Ecto neural progenitor cell (in vitro differentiated cells): ENCODE measurements around the gene SLC9A4.
"Not testable (repeated sequence)": the region's sequence is repeated elsewhere in the genome, so short reads cannot be mapped to it uniquely, and the experiment has no call there.

Source experiments
- DNase-seq: peaks from one replicate; pipeline ENCODE4 v3.0.0-alpha.2; 2018; ENCODE audit warnings: low spot score

Gene SLC9A4

DNA sequence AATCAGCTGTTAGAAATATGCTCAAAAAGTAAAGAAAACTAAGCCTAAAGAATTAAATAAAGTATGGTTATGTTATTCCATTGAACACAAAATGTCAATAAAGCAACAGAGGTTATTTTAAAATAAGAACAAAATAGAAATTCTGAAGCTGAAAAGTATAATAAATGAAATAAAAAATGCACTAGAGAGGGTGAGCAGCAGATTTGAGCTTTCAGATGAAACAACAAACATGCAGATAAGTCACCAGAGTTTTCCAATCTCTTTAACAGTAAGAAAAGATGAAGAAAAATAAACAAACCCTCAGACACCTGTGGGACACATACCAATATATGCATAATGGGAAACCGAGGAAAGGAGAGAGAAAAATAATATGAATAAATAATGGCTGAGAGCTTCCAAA is 76.0 kb downstream of the SLC9A4 start:
- DNase-seq = no peak

DNA sequence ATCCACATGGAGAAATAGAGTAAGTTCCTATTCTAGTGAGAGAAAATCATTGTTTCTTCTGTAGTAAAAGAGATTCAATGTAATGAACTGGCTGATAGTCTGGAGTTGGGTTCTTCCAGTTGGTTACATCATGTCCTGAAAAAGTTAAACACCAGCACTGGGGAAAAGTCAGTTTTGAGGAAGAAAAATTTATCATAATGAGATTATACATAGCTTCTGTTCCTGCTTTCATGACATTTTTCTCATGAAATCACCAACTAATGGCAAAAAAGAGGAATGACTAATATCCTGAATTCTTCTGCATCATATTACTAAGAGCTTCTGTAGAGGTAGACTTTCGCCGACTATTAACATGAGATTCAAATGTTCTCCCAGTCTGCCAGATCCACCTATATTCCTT is 77.1 kb downstream of the SLC9A4 start:
- DNase-seq = no peak

DNA sequence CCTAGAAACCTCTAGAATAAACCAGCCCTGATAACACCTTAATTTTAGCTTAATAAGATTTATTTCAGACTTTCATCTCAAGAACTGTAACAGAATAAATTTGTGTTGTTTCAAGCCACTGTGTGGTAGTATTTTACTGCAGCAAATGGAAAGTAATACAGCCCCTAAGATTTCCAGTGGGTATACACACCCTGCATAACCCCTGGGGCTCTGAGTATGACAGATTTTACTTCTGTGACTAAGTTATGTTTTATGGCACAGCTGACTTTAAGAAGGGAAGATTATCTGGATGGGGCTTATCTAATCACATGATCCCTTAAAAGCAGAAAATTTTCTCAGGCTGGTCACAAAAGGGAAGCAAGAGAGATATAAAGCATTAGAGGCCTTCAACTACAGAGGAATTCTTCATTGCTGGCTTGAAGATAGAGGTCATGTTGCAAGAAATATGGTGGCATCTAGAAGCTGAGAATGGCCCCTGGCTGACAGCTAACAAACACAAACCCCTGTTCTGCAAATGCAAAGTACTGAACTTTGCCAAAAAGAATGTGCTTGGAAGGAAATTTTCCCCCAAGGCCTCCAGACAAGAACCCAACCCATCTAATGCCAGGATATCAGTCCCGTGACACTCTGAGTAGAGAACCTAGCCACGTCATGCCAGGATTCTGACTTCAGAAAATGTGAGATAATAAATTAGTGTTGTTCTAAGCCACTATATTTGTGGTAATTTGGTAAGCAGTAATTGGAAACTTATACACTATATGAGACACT is 78.5 kb downstream of the SLC9A4 start:
- no peak for DNase-seq

GRCh38 chr2:102553601-102554000 is 80.6 kb downstream of the SLC9A4 start:
- no peak for DNase-seq

DNA sequence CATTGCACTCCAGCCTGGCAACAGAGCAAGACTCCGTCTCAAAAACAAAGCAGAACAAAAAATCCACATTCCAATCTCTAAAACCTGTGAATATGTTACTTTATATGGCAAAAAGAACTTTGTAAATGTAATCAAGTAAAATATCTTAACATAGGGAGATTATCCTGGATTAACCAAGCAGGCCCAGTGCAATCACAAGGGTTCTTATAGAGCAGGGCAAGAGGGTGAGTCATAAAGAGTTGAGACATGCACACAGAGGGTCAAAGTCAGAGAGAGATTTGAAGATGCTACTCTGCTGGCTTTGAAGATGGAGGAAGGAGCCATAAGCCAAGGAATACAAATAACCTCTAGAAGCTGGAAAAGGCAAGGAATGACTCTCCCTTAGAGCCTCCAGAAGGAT is 85.4 kb downstream of the SLC9A4 start:
- no peak for DNase-seq

GRCh38 chr2:102562542-102562941 is 89.5 kb downstream of the SLC9A4 start:
- not testable (repeated sequence) for DNase-seq

GRCh38 chr2:102575888-102576287 is 102.9 kb downstream of the SLC9A4 start:
- no peak for DNase-seq

- no peak for DNase-seq
Measured at GRCh38 chr2:102578376-102578775, 105.3 kb downstream of the SLC9A4 start.

DNA sequence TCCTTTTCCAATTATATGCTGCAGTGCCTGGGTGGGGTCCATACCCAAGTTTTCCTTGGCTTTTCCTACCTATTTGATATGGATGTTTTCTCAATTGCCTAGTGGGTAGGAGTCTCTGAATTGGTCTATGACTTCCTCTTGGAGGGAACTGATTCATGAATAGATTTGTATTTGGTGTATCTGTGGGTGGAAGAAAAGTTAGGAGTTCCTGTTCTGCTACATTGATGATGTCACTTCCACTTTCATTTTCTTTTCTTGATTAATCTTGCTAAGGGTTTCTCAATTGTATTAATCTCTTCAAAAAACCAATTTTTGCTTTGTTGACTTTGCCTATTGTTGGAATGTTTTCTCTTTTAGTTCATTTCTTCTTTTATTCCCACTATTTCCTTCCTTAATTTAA is 108.9 kb downstream of the SLC9A4 start:
- no peak for DNase-seq

DNA sequence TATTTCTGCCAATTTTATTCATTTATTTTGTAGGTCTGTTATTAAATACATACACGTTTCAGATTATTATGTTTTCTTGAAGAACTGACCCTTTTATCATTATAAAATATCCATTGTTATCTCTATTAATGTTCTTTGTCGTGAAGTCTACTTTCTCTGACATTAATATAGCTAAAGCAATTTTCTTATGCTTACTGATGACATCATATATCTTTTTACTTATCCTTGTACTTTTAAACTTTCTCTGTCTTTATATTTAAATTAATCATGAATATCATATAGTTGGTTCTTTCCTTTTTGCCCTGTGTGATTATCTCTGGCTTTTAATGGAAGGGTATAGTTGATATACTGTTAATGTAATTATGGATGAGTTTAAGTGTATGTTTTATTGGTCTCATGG is 109.8 kb downstream of the SLC9A4 start:
- DNase-seq = no peak
